ENCODE results near the gene PABPN1.

GRCh38 chr14:23354990-23355389, 33.7 kb downstream of the PABPN1 start:
- TF ChIP-seq CTCF (IDR thresholded peaks at IDR 0.05; ENCODE audit: low read depth, low read length) (no peak), POLR2A (IDR thresholded peaks at IDR 0.05; ENCODE audit: extremely low read depth, insufficient read length) (no peak)
